GM10266 (cell line): ENCODE measurements around the gene APOBEC3F.
"Not testable (repeated sequence)": the region's sequence is repeated elsewhere in the genome, so short reads cannot be mapped to it uniquely, and the experiment has no call there.

Source experiments
- DNase-seq: peaks from one replicate; pipeline ENCODE4 v3.0.0; 2012; ENCODE audit errors: extremely low spot score
- CTCF ChIP-seq: IDR thresholded peaks from 2 replicates; pipeline ENCODE4 v1.5.1; 2012; ENCODE audit warnings: mild to moderate bottlenecking, low read depth; ENCODE audit not compliant: control insufficient read depth, insufficient read depth; ENCODE audit errors: missing control alignments

APOBEC3F gene

GRCh38 chr22:39012533-39013511 lies 27.8 kb upstream of the APOBEC3F start:
- DNase-seq: no peak
- TF ChIP-seq CTCF: no peak

GRCh38 chr22:39013561-39013941 lies 27.1 kb upstream of the APOBEC3F start:
- DNase-seq: not testable (repeated sequence)

GRCh38 chr22:39013942-39014722 lies 26.5 kb upstream of the APOBEC3F start, which contains the start of gene APOBEC3C:
TSS of gene APOBEC3C (plus strand) at chr22:39014257. CDS start at chr22:39014363, 106 bp downstream.
- peak; percentile 43 for TF ChIP-seq CTCF
- DNase-seq: peak; percentile 83

GRCh38 chr22:39014723-39015121 lies 25.9 kb upstream of the APOBEC3F start:
- DNase-seq: not testable (repeated sequence)

GRCh38 chr22:39016592-39016991 lies 24.1 kb upstream of the APOBEC3F start:
- no peak for DNase-seq
- no peak for TF ChIP-seq CTCF

GRCh38 chr22:39017596-39018365 lies 22.9 kb upstream of the APOBEC3F start:
- DNase-seq: no peak
- no peak for TF ChIP-seq CTCF

- not testable (repeated sequence) for DNase-seq
These were observed 20.5 kb upstream of the APOBEC3F start for GRCh38 chr22:39020021-39020651.

- peak; percentile 20 for DNase-seq
- no peak for TF ChIP-seq CTCF
These were observed 19.0 kb upstream of the APOBEC3F start for GRCh38 chr22:39021552-39022250.
